ENCODE data around the gene ZNF613.
A peak's percentile ranks its signal among the peaks of the same experiment; 100 is the strongest.
"Not testable (repeated sequence)": the region's sequence is repeated elsewhere in the genome, so short reads cannot be mapped to it uniquely, and the experiment has no call there.

The ZNF613 gene

DNA sequence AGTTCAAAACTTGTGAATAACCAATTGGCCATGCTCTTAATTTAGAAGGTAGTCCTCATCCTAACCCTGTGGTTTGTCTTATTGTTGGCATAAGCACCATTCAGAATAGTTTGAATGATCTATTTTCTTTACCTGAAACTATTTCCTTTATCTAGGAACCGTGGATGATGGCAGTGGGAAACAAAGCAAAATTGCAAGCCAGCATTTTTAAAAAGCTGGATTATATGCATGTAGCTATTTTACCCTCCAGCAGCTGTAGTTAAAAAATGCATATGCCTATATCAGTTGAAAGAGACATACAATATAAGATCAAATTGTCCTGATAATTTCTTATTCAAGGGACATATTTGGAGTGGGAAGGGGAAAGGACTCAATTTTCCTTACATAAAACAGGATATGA is 19.3 kb downstream of the ZNF613 start:
- H3K9ac ChIP-seq (ENCODE audit: low read depth, low read length), result no peak overlapping the region
- H3K4me1 ChIP-seq (ENCODE audit: control insufficient read depth, insufficient read depth, low read length), result no peaks in the 10 kb centered on the region
- H3K4me2 ChIP-seq (ENCODE audit: low read length), result no peak overlapping the region
- H3K27me3 ChIP-seq (ENCODE audit: control insufficient read depth, insufficient read depth, low read length), result no peaks in the 10 kb centered on the region
- no peak overlapping the region for H3K4me3 ChIP-seq (ENCODE audit: low read length)
- peaks cover 62% of the 10 kb centered on the region for H3K9me3 ChIP-seq (replicated peaks; ENCODE audit: low read length)
- H3K36me3 ChIP-seq (ENCODE audit: insufficient read depth, low read length), result peaks cover 49% of the 10 kb centered on the region

DNA sequence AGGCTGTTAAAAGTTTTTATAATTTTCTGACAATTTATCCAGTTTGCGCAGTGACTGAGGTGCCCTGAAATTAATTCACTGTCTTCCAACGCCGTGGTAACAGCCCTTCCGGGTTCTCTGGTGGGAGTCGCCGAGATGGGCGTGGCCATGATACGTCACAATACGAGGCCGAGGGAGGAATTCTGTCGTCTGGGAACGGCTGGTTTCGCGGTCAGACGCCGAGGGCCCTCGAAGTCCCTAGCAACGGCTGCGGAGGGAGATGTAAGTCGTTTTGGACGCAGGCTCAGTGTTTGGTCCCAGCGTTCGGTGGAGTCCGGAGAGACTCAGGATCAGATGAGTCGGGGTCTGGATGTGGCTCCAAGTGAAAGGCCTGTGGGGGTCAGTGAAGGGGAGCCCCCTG is 21.7 kb downstream of the ZNF613 start:
- no peak overlapping the region for H3K9ac ChIP-seq (ENCODE audit: low read depth, low read length)
- H3K9me3 ChIP-seq (replicated peaks; ENCODE audit: low read length), result peaks cover 49% of the 10 kb centered on the region
- no peaks in the 10 kb centered on the region for H3K27me3 ChIP-seq (ENCODE audit: control insufficient read depth, insufficient read depth, low read length)
- peaks cover 26% of the 10 kb centered on the region for H3K36me3 ChIP-seq (ENCODE audit: insufficient read depth, low read length)
- no peaks in the 10 kb centered on the region for H3K4me1 ChIP-seq (ENCODE audit: control insufficient read depth, insufficient read depth, low read length)
- no peak overlapping the region for H3K4me2 ChIP-seq (ENCODE audit: low read length)
- peak overlapping the region; percentile 24 for H3K4me3 ChIP-seq (ENCODE audit: low read length)

DNA sequence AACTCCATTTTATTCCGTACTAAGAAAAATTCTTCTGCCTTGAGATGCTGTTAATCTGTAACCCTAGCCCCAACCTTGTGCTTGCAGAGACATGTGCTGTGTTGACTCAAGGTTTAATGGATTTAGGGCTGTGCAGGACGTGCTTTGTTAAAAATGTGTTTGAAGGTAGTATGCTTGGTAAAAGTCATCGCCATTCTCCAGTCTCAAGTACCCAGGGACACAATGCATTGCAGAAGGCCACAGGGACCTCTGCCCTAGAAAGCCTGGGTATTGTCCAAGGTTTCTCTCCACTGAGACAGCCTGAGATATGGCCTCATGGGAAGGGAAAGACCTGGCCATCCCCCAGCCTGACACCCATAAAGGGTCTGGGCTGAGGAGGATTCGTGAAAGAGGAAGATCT is 30.6 kb downstream of the ZNF613 start:
- not testable (repeated sequence) for H3K36me3 ChIP-seq (ENCODE audit: insufficient read depth, low read length); H3K9me3 ChIP-seq (replicated peaks; ENCODE audit: low read length)

DNA sequence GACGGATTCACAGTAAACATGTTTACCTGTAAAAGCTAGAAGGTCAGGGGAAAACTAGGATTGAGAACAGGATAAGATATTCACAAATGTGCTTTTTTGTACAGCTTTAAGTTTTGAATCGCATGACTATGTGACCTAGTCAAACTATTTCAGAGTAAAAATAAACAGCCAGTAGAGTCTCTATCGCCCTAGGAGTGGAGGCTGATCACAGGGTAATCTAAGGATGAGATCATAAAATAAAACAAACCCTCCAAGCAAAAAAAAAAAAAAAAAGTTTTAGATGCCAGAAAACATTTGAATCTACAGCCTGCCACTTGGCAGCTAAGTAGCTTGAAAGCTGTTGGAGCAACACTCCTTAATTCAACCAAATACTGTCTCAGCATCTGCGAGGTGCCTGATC is 32.5 kb downstream of the ZNF613 start:
- Histone ChIP-seq H3K27me3 (ENCODE audit: control insufficient read depth, insufficient read depth, low read length) (no peaks in the 10 kb centered on the region), H3K9me3 (replicated peaks; ENCODE audit: low read length) (no peaks in the 10 kb centered on the region)

More for the DNA sequence above, 30.6 kb downstream of the ZNF613 start:
- not testable (repeated sequence) for H3K27me3 ChIP-seq (ENCODE audit: control insufficient read depth, insufficient read depth, low read length); H3K4me1 ChIP-seq (ENCODE audit: control insufficient read depth, insufficient read depth, low read length); H3K4me2 ChIP-seq (ENCODE audit: low read length); H3K4me3 ChIP-seq (ENCODE audit: low read length); H3K9ac ChIP-seq (ENCODE audit: low read depth, low read length)

DNA sequence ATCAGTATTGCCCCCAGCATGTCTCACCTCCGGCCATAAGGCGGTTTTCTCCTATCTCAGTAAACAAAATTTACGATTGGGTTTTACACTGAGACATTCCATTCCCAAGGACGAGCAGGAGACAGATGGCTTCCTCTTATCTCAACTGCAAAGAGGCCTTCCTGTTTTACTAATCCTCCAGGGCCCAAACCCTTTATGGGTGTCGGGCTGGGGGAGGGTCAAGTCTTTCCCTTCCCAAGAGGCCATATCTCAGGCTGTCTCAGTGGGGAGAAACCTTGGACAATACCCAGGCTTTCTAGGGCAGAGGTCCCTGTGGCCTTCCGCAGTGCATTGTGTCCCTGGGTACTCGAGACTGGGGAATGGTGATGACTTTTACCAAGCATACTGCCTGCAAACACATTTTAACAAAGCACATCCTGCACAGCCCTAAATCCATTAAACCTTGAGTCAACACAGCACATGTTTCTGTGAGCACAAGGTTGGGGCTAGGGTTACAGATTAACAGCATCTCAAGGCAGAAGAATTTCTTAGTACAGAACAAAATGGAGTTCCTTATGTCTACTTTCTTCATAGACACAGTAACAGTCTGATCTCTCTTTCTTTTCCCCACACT is 33.5 kb downstream of the ZNF613 start:
- H3K36me3 ChIP-seq (ENCODE audit: insufficient read depth, low read length), result peaks cover 19% of the 10 kb centered on the region
- not testable (repeated sequence) for H3K9ac ChIP-seq (ENCODE audit: low read depth, low read length); H3K27me3 ChIP-seq (ENCODE audit: control insufficient read depth, insufficient read depth, low read length); H3K4me3 ChIP-seq (ENCODE audit: low read length); H3K9me3 ChIP-seq (replicated peaks; ENCODE audit: low read length); H3K4me2 ChIP-seq (ENCODE audit: low read length); H3K4me1 ChIP-seq (ENCODE audit: control insufficient read depth, insufficient read depth, low read length)

More for the DNA sequence above, 32.5 kb downstream of the ZNF613 start:
- no peak overlapping the region for H3K4me2 ChIP-seq (ENCODE audit: low read length)
- H3K4me1 ChIP-seq (ENCODE audit: control insufficient read depth, insufficient read depth, low read length), result no peaks in the 10 kb centered on the region
- no peak overlapping the region for H3K9ac ChIP-seq (ENCODE audit: low read depth, low read length)
- no peak overlapping the region for H3K4me3 ChIP-seq (ENCODE audit: low read length)
- H3K36me3 ChIP-seq (ENCODE audit: insufficient read depth, low read length), result peaks cover 10% of the 10 kb centered on the region

DNA sequence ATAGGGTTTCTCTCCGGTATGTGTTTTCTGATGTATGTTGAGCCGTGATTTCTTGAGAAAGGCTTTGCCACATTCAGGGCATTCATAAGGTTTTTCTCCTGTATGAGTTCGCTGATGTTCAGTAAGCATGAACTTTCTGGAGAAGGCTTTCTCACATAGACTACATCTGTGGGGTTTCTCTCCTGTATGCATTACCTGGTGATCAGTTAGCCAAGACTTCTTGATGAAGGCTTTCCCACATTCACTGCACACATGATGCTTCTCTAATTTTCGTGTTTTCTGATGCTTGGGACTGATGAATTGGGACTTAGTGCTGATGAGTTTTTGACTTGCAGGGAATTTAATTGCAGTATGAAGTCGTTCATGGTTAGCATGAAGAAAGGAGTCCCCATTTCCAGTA is 38.3 kb downstream of the ZNF613 start:
- Histone ChIP-seq H3K9me3 (replicated peaks; ENCODE audit: low read length) (peaks cover 13% of the 10 kb centered on the region), H3K4me3 (ENCODE audit: low read length) (no peak overlapping the region), H3K27me3 (ENCODE audit: control insufficient read depth, insufficient read depth, low read length) (no peaks in the 10 kb centered on the region), H3K36me3 (ENCODE audit: insufficient read depth, low read length) (peaks cover 56% of the 10 kb centered on the region), H3K4me2 (ENCODE audit: low read length) (no peak overlapping the region), H3K9ac (ENCODE audit: low read depth, low read length) (no peak overlapping the region), H3K4me1 (ENCODE audit: control insufficient read depth, insufficient read depth, low read length) (no peaks in the 10 kb centered on the region)

DNA sequence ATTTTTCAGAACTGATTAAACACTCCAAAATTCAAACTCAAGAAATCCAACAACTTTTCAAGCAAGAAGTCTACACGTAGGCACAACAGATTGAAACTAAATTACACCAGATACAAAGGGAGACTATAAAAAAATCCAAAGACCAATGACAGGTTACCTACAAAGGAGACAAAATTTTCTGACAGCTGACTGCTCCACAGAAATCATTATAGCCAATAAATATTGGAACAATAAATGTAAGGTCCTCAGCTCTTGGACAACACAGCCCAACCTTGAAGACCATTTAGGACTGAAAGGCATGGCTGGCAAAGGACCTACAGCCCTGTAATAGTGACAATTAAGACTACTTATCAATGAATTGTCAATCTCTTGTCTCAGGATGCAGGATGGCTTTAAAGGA is 43.4 kb downstream of the ZNF613 start:
- no peaks in the 10 kb centered on the region for H3K27me3 ChIP-seq (ENCODE audit: control insufficient read depth, insufficient read depth, low read length)
- no peak overlapping the region for H3K4me2 ChIP-seq (ENCODE audit: low read length)
- H3K9ac ChIP-seq (ENCODE audit: low read depth, low read length), result no peak overlapping the region
- no peaks in the 10 kb centered on the region for H3K4me1 ChIP-seq (ENCODE audit: control insufficient read depth, insufficient read depth, low read length)
- H3K36me3 ChIP-seq (ENCODE audit: insufficient read depth, low read length), result peaks cover 78% of the 10 kb centered on the region
- H3K9me3 ChIP-seq (replicated peaks; ENCODE audit: low read length), result peaks cover 30% of the 10 kb centered on the region
- no peak overlapping the region for H3K4me3 ChIP-seq (ENCODE audit: low read length)

DNA sequence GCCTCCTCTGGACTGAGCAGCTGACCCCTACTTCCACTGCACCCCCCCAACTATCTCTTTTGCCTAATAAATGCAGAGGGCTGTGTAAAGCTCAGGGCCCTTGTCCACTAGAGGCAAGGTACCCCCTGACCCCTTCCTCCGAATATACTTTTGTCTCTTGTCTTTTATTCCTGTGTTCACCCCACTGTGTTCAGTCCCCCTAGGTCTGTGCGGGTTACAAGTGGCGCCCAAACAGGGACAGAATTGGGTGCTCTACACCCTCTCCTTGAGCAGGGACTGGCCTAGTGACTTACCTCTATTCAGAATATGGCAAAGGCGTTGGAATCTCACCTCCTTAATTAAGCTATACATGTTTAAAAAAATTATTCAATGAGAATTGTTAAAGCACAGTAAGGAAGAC is 44.4 kb downstream of the ZNF613 start:
- Histone ChIP-seq H3K27me3 (ENCODE audit: control insufficient read depth, insufficient read depth, low read length) (no peaks in the 10 kb centered on the region), H3K4me3 (ENCODE audit: low read length) (no peak overlapping the region), H3K4me2 (ENCODE audit: low read length) (no peak overlapping the region), H3K9me3 (replicated peaks; ENCODE audit: low read length) (peaks cover 28% of the 10 kb centered on the region), H3K4me1 (ENCODE audit: control insufficient read depth, insufficient read depth, low read length) (no peaks in the 10 kb centered on the region), H3K9ac (ENCODE audit: low read depth, low read length) (no peak overlapping the region), H3K36me3 (ENCODE audit: insufficient read depth, low read length) (peaks cover 69% of the 10 kb centered on the region)

DNA sequence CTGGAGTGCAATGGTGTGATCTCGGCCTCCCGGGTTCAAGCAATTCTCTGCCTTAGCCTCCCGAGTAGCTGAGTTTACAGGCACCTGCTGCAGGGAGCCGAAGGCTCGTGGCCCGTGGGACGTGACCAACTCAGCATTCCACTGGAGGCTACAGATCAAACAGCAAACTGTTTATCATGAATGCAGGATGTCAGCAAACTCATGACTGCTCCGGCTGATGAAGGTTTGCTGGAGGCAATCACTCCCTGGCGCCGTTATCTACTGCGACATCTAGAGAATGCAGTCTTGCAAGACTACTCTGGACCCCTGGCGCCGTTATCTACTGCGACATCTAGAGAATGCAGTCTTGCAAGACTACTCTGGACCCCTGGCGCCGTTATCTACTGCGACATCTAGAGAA is 48.5 kb downstream of the ZNF613 start:
- peaks cover 23% of the 10 kb centered on the region for H3K9me3 ChIP-seq (replicated peaks; ENCODE audit: low read length)
- H3K4me1 ChIP-seq (ENCODE audit: control insufficient read depth, insufficient read depth, low read length); H3K4me3 ChIP-seq (ENCODE audit: low read length): not testable (repeated sequence)

DNA sequence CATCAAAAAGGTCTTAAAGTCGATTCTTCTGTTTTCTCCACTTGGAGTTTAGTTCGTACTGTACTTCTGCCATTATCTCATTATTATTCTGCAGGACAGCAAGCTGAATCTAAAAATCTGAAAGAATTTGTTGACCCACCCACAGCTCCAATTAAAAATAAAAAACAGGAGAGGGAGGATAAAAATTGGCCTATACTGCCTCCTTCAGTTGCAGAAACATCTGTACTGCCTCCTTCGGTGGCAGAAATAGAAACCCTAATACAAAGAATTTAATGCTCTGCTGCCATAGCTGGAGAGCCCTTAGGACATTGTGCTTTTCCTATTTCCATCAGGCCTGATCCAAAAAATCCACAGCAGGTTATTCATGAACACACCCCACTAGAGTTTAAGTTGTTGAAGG is 49.6 kb downstream of the ZNF613 start:
- Histone ChIP-seq H3K27me3 (ENCODE audit: control insufficient read depth, insufficient read depth, low read length) (no peaks in the 10 kb centered on the region), H3K4me2 (ENCODE audit: low read length) (no peak overlapping the region), H3K4me3 (ENCODE audit: low read length) (no peak overlapping the region), H3K4me1 (ENCODE audit: control insufficient read depth, insufficient read depth, low read length) (no peaks in the 10 kb centered on the region), H3K9ac (ENCODE audit: low read depth, low read length) (no peak overlapping the region), H3K9me3 (replicated peaks; ENCODE audit: low read length) (peaks cover 14% of the 10 kb centered on the region), H3K36me3 (ENCODE audit: insufficient read depth, low read length) (peaks cover 29% of the 10 kb centered on the region)

More for the DNA sequence above, 48.5 kb downstream of the ZNF613 start:
- H3K9ac ChIP-seq (ENCODE audit: low read depth, low read length); H3K4me2 ChIP-seq (ENCODE audit: low read length); H3K27me3 ChIP-seq (ENCODE audit: control insufficient read depth, insufficient read depth, low read length): not testable (repeated sequence)
- peaks cover 40% of the 10 kb centered on the region for H3K36me3 ChIP-seq (ENCODE audit: insufficient read depth, low read length)

DNA sequence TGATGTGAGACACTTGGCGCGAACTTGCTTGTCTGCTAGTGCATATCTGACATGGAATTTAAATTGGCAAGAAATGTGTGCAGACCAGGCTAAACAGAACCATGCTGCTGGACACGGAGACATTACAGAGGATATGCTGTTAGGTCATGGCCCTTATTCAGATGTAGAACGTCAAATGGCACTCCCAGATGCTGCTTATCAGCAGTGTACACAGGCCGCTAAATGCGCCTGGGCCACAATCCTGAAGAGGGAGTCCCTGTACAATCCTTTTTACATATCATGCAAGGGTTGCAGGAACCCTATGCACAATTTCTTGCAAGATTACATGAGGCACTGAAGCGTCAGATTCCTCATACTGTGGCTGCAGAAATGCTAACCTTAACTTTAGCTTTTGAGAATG is 50.1 kb downstream of the ZNF613 start:
- H3K4me2 ChIP-seq (ENCODE audit: low read length), result no peak overlapping the region
- no peaks in the 10 kb centered on the region for H3K27me3 ChIP-seq (ENCODE audit: control insufficient read depth, insufficient read depth, low read length)
- H3K9ac ChIP-seq (ENCODE audit: low read depth, low read length), result no peak overlapping the region
- H3K4me1 ChIP-seq (ENCODE audit: control insufficient read depth, insufficient read depth, low read length), result no peaks in the 10 kb centered on the region
- H3K36me3 ChIP-seq (ENCODE audit: insufficient read depth, low read length), result peaks cover 24% of the 10 kb centered on the region
- no peak overlapping the region for H3K4me3 ChIP-seq (ENCODE audit: low read length)
- H3K9me3 ChIP-seq (replicated peaks; ENCODE audit: low read length), result peaks cover 10% of the 10 kb centered on the region

DNA sequence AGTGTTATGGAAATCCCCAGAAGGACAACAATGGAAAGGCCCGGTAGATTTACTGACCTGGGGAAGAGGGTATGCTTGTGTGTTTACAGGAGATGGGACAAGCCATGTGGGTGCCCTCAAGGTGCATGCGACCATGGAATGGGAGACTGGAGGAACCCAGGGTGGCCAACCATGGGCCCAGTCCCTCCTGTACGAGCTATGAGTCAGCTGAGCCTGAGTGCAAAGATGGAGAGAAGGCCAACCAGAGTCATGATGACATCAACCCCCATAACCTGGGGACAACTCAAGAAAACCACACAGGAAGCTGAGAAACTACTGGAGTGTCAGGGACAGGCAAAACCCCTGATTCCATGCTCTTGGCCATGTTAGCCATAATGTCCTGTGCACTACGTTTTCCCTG is 51.6 kb downstream of the ZNF613 start:
- no peak overlapping the region for H3K4me3 ChIP-seq (ENCODE audit: low read length)
- H3K4me2 ChIP-seq (ENCODE audit: low read length), result no peak overlapping the region
- H3K4me1 ChIP-seq (ENCODE audit: control insufficient read depth, insufficient read depth, low read length), result no peaks in the 10 kb centered on the region
- H3K9ac ChIP-seq (ENCODE audit: low read depth, low read length), result no peak overlapping the region
- no peaks in the 10 kb centered on the region for H3K27me3 ChIP-seq (ENCODE audit: control insufficient read depth, insufficient read depth, low read length)
- peaks cover 4% of the 10 kb centered on the region for H3K9me3 ChIP-seq (replicated peaks; ENCODE audit: low read length)
- peaks cover 9% of the 10 kb centered on the region for H3K36me3 ChIP-seq (ENCODE audit: insufficient read depth, low read length)
